ENCODE measurements around the gene BTAF1.

DNA sequence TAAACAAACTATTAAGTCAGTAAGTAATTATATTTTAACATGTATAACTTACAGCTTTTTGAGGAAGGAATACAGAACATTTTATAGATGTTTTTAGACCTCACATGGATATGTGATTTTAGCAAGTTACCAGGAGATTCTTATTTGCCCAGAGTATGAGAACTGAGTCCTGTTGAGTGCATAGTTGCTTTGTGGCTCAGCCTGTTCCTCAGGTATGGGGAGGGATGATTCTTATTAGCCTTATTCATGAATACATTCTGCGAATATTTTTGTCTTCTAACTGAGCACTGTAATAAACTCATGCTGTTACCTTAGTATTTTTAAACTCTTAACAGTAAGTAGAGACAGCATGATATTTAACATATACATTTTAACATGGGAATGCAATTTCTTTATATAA lies 17.9 kb downstream of the BTAF1 start:
- TF ChIP-seq, protein P1, sequence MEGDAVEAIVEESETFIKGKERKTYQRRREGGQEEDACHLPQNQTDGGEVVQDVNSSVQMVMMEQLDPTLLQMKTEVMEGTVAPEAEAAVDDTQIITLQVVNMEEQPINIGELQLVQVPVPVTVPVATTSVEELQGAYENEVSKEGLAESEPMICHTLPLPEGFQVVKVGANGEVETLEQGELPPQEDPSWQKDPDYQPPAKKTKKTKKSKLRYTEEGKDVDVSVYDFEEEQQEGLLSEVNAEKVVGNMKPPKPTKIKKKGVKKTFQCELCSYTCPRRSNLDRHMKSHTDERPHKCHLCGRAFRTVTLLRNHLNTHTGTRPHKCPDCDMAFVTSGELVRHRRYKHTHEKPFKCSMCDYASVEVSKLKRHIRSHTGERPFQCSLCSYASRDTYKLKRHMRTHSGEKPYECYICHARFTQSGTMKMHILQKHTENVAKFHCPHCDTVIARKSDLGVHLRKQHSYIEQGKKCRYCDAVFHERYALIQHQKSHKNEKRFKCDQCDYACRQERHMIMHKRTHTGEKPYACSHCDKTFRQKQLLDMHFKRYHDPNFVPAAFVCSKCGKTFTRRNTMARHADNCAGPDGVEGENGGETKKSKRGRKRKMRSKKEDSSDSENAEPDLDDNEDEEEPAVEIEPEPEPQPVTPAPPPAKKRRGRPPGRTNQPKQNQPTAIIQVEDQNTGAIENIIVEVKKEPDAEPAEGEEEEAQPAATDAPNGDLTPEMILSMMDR (IDR thresholded peaks at IDR 0.05; ENCODE audit: borderline replicate concordance, extremely low read depth, low read length, poor library complexity, severe bottlenecking): no peak
- no peak for TF ChIP-seq EZH2 (IDR thresholded peaks at IDR 0.05; ENCODE audit: borderline replicate concordance, low read depth, low read length, severe bottlenecking)
